IMR-90 (cell line): ENCODE measurements around the gene LNX1. TPM values are rescaled to one million over a fixed set of nuclear protein-coding genes. Genes with fewer than 3 reads are reported as not detected.

Source experiments
- ATAC-seq: fragments of 200-7000 bp; cut with Tn5 transposase; 2 replicates; pipeline ENCODE4 v1.9.1; 2020; ENCODE audit warnings: low read depth, mild to moderate bottlenecking, moderate library complexity
- BruUV-seq: library from RNA; stranded (reverse); fragments of 400-500 nt; replicated peaks from 2 replicates; lab custom pipeline; 2021; lab: Mats Ljungman, UMichigan
- CTCF ChIA-PET: fragments of 300-600 bp; formaldehyde crosslinking; extraction: SDS; loops from one replicate; lab custom pipeline; 2021; ENCODE audit warnings: antibody characterized with exemption; lab: Yijun Ruan, JAX
- POLR2A ChIA-PET: fragments of 300-600 bp; sonication (Branson Sonifier 250); formaldehyde crosslinking; loops from one replicate; lab custom pipeline; 2022; ENCODE audit warnings: antibody characterized with exemption; ENCODE audit not compliant: unreplicated experiment; lab: Charles Lee
- DNase-seq: peaks from one replicate; pipeline ENCODE4 v3.0.0; 2013
- H2AFZ ChIP-seq: replicated peaks from 2 replicates; pipeline ENCODE3; 2013; ENCODE audit warnings: low read length, mild to moderate bottlenecking; ENCODE audit not compliant: poor library complexity
- H2AK5ac ChIP-seq: 2 replicates; pipeline ENCODE4 v1.6.1; 2013; ENCODE audit warnings: low read depth, low read length, inconsistent platforms
- H2AK9ac ChIP-seq: replicated peaks from 2 replicates; pipeline ENCODE3; 2013; ENCODE audit warnings: mild to moderate bottlenecking, low read depth, low read length, moderate library complexity; ENCODE audit not compliant: poor library complexity
- H2BK120ac ChIP-seq: 2 replicates; pipeline ENCODE4 v1.6.1; 2013; ENCODE audit warnings: low read depth, low read length, inconsistent platforms
- H2BK15ac ChIP-seq: 3 replicates; pipeline ENCODE4 v1.6.1; 2013; ENCODE audit warnings: low read depth, low read length, inconsistent platforms
- H2BK20ac ChIP-seq: 2 replicates; pipeline ENCODE4 v1.6.1; 2013; ENCODE audit warnings: low read depth, mild to moderate bottlenecking, inconsistent platforms, low read length, moderate library complexity
- H2BK5ac ChIP-seq: 2 replicates; pipeline ENCODE4 v1.6.1; 2013; ENCODE audit warnings: mild to moderate bottlenecking, low read depth, low read length, inconsistent platforms; ENCODE audit not compliant: poor library complexity, severe bottlenecking
- H3K14ac ChIP-seq: replicated peaks from 2 replicates; pipeline ENCODE4 v1.6.1; 2013; ENCODE audit warnings: low read depth, low read length, inconsistent platforms
- H3K18ac ChIP-seq: 2 replicates; pipeline ENCODE4 v1.6.1; 2013; ENCODE audit warnings: low read depth, low read length, control low read depth
- H3K23ac ChIP-seq: 2 replicates; pipeline ENCODE4 v1.6.1; 2013; ENCODE audit warnings: low read depth, low read length, inconsistent platforms
- H3K27ac ChIP-seq: 2 replicates; pipeline ENCODE4 v1.5.1; 2013; ENCODE audit warnings: mild to moderate bottlenecking, control low read depth, low read length; ENCODE audit not compliant: insufficient read depth
- H3K27me3 ChIP-seq: 2 replicates; pipeline ENCODE4 v1.6.1; 2013; ENCODE audit warnings: low read length; ENCODE audit not compliant: control insufficient read depth, insufficient read depth
- H3K36me3 ChIP-seq: 2 replicates; pipeline ENCODE4 v1.6.1; 2013; ENCODE audit warnings: low read length, mixed read lengths; ENCODE audit not compliant: control insufficient read depth, insufficient read depth
- H3K4ac ChIP-seq: 2 replicates; pipeline ENCODE4 v1.6.1; 2013; ENCODE audit warnings: low read depth, low read length, inconsistent platforms
- H3K4me1 ChIP-seq: 2 replicates; pipeline ENCODE4 v1.6.1; 2013; ENCODE audit warnings: low read length, mixed read lengths; ENCODE audit not compliant: control insufficient read depth, insufficient read depth
- H3K4me2 ChIP-seq: 2 replicates; pipeline ENCODE4 v1.6.1; 2013; ENCODE audit warnings: low read depth, mild to moderate bottlenecking, control low read depth, low read length, moderate library complexity
- H3K4me3 ChIP-seq: 2 replicates; pipeline ENCODE4 v1.5.1; 2013; ENCODE audit warnings: low read depth, mild to moderate bottlenecking, control low read depth, low read length, moderate library complexity; ENCODE audit not compliant: insufficient read depth
- H3K56ac ChIP-seq: 2 replicates; pipeline ENCODE4 v1.6.1; 2013; ENCODE audit warnings: low read length, inconsistent platforms; ENCODE audit not compliant: insufficient read depth; ENCODE audit errors: extremely low read depth
- H3K79me1 ChIP-seq, 2 experiments: 2 replicates each; pipeline ENCODE4 v1.6.1; 2013; ENCODE audit warnings: low read length in 2 of 2, inconsistent platforms in 1 of 2, low read depth in 1 of 2
- H3K9ac ChIP-seq: 2 replicates; pipeline ENCODE4 v1.6.1; 2013; ENCODE audit warnings: low read depth, low read length, control low read depth
- H3K9me1 ChIP-seq: 2 replicates; pipeline ENCODE4 v1.6.1; 2013; ENCODE audit warnings: low read length, inconsistent platforms; ENCODE audit not compliant: insufficient read depth
- H3K9me3 ChIP-seq: 2 replicates; pipeline ENCODE4 v1.6.1; 2013; ENCODE audit warnings: low read length; ENCODE audit not compliant: control insufficient read depth, insufficient read depth
- H4K20me1 ChIP-seq: 2 replicates; pipeline ENCODE4 v1.6.1; 2013; ENCODE audit warnings: low read length, inconsistent platforms; ENCODE audit not compliant: insufficient read depth
- H4K5ac ChIP-seq: 2 replicates; pipeline ENCODE4 v1.6.1; 2013; ENCODE audit warnings: mild to moderate bottlenecking, low read depth, low read length, control low read depth
- H4K8ac ChIP-seq, 2 experiments: 2 replicates each; pipeline ENCODE4 v1.6.1; 2013; ENCODE audit warnings: low read depth in 2 of 2, low read length in 2 of 2, control low read depth in 1 of 2, inconsistent platforms in 1 of 2
- H4K91ac ChIP-seq: 2 replicates; pipeline ENCODE4 v1.6.1; 2013; ENCODE audit warnings: low read depth, low read length, inconsistent platforms; ENCODE audit not compliant: insufficient read depth
- BHLHE40 ChIP-seq: fragments of 150-350 bp; IDR thresholded peaks from 2 replicates; pipeline ENCODE4 v1.6.1; 2016; ENCODE audit warnings: mild to moderate bottlenecking, low read depth, low read length
- CHD1 ChIP-seq: IDR thresholded peaks from 2 replicates; pipeline ENCODE4 v1.6.1; 2012; ENCODE audit warnings: low read depth, low read length, improper control_type of control experiment
- MAFK ChIP-seq: IDR thresholded peaks from 2 replicates; pipeline ENCODE4 v1.6.1; 2012; ENCODE audit warnings: low read depth, low read length, improper control_type of control experiment
- MAZ ChIP-seq: IDR thresholded peaks from 2 replicates; pipeline ENCODE4 v1.6.1; 2012; ENCODE audit warnings: low read depth, mild to moderate bottlenecking, low read length, improper control_type of control experiment, moderate library complexity, borderline replicate concordance
- MXI1 ChIP-seq: IDR thresholded peaks from 2 replicates; pipeline ENCODE4 v1.6.1; 2012; ENCODE audit warnings: low read depth, mild to moderate bottlenecking, low read length, moderate library complexity, borderline replicate concordance
- NFE2L2 ChIP-seq: fragments of 150-350 bp; IDR thresholded peaks from 2 replicates; pipeline ENCODE4 v1.6.1; 2016; ENCODE audit warnings: low read depth, mild to moderate bottlenecking, low read length
- POLR2A ChIP-seq: IDR thresholded peaks from 2 replicates; pipeline ENCODE4 v1.6.1; 2012; ENCODE audit warnings: mild to moderate bottlenecking, low read depth, low read length
- RCOR1 ChIP-seq: IDR thresholded peaks from 2 replicates; pipeline ENCODE4 v1.6.1; 2012; ENCODE audit warnings: mild to moderate bottlenecking, low read length, improper control_type of control experiment; ENCODE audit not compliant: insufficient replicate concordance
- RFX5 ChIP-seq: IDR thresholded peaks from 2 replicates; pipeline ENCODE4 v1.8.0; 2012; ENCODE audit warnings: low read depth, mild to moderate bottlenecking, low read length, moderate library complexity
- SMC3 ChIP-seq: fragments of 150-350 bp; IDR thresholded peaks from 2 replicates; pipeline ENCODE4 v1.6.1; 2016; ENCODE audit warnings: low read depth, mild to moderate bottlenecking, antibody characterized with exemption, low read length, moderate library complexity
- WGBS, 2 experiments: methylation state at CpG; one replicate each; pipeline versions ENCODE4 v1.1.5 to v1.1.7; 2013; ENCODE audit warnings: missing lambda C conversion rate in 2 of 2; ENCODE audit not compliant: insufficient read length in 1 of 2; ENCODE audit errors: extremely low coverage in 2 of 2; 5-methylcytosine and 5-hydroxymethylcytosine counted together
- dilution Hi-C: fragments of 300-500 bp; cut with HindIII; formaldehyde crosslinking; loops from one replicate; pipeline ENCODE4 v1.14.3; 2018; ENCODE audit warnings: low sequenced_read_pairs; ENCODE audit not compliant: unreplicated experiment
- in situ Hi-C: fragments of 300-500 bp; cut with MboI; formaldehyde crosslinking; loops from 3 replicates; pipeline ENCODE4 v1.14.3; 2019; ENCODE audit warnings: low sequenced_read_pairs, inconsistent platforms, mixed read lengths
- intact Hi-C: fragments of 100-400 bp; cut with micrococcal nuclease; formaldehyde crosslinking; loops from 2 replicates; pipeline ENCODE4 v1.10.0; 2022
- polyA plus RNA-seq, 3 experiments: library from polyadenylated mRNA; depleted of rRNA; stranded (reverse); fragments of >200 nt; gene quantifications; 2 replicates each; pipeline ENCODE4 v1.2.3, GENCODE V29; 2012; ENCODE audit warnings: low replicate concordance in 1 of 3
- total RNA-seq: library from RNA; depleted of rRNA; stranded (reverse); fragments of >200 nt; gene quantifications from 2 replicates; pipeline ENCODE4 v1.2.3, GENCODE V29; 2012
- TF ChIP-seq, protein P1 (sequence below): fragments of 150-350 bp; IDR thresholded peaks from 2 replicates; pipeline ENCODE4 v1.6.1; 2016; ENCODE audit warnings: low read depth, mild to moderate bottlenecking, low read length, moderate library complexity, borderline replicate concordance
- TF ChIP-seq, protein P2 (sequence below): conservative IDR thresholded peaks from 2 replicates; pipeline ENCODE4 v1.5.1; 2012; ENCODE audit warnings: mild to moderate bottlenecking, low read depth, low read length, improper control_type of control experiment

The LNX1 gene
- total and polyA plus RNA-seq, 2 of the 4 experiments (the other 2 are of a cell fraction) = 0.15 to 0.36 TPM

DNA sequence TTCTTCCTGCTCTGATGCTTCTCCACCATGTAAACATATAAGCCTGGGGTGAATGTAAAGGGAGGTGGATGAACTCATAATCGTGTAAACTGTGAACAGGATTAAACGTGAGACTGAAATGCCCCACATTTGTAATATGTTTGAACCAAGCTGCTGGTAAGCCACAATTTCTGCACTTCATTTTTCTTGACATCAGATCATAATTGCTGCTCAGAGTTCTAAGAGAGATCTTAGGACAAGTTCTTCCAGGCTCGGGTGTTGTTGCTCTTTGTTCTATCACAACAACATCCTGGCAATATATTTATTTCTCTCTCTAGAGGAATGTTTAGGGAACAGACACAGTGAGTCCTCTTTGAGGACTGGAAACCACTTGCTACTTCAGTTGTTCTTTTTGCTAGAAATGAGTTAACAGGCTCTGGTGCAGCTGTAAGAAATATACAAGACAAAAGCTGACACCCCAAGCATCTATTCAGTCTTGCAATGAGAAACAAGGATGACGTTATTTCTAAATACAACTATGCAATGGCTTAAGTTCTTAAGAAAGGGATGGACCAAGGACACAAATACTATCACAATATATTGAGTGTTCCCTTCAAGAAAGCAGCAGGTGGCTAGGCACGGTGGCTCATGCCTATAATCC is 59.6 kb downstream of the LNX1 start:
- H3K4ac ChIP-seq = peak overlapping the region; percentile 91
- peak overlapping the region; percentile 17; the same call in 1 of the 2 replicates for H3K56ac ChIP-seq
- peak; percentile 59 for DNase-seq
- 0 out of 2 replicates have a peak, but pooled peaks have one; percentile 16 for ATAC-seq
- peak overlapping the region; percentile 91 for H3K18ac ChIP-seq
- TF ChIP-seq POLR2A = no peak
- no peak for TF ChIP-seq RCOR1
- no peak for TF ChIP-seq BHLHE40
- TF ChIP-seq NFE2L2 = no peak
- no peak for TF ChIP-seq MAFK
- TF ChIP-seq, protein P1, sequence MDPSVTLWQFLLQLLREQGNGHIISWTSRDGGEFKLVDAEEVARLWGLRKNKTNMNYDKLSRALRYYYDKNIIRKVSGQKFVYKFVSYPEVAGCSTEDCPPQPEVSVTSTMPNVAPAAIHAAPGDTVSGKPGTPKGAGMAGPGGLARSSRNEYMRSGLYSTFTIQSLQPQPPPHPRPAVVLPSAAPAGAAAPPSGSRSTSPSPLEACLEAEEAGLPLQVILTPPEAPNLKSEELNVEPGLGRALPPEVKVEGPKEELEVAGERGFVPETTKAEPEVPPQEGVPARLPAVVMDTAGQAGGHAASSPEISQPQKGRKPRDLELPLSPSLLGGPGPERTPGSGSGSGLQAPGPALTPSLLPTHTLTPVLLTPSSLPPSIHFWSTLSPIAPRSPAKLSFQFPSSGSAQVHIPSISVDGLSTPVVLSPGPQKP = no peak
- no peak for TF ChIP-seq MXI1
- TF ChIP-seq RFX5 = no peak
- no peak for TF ChIP-seq MAZ
- TF ChIP-seq, protein P2, sequence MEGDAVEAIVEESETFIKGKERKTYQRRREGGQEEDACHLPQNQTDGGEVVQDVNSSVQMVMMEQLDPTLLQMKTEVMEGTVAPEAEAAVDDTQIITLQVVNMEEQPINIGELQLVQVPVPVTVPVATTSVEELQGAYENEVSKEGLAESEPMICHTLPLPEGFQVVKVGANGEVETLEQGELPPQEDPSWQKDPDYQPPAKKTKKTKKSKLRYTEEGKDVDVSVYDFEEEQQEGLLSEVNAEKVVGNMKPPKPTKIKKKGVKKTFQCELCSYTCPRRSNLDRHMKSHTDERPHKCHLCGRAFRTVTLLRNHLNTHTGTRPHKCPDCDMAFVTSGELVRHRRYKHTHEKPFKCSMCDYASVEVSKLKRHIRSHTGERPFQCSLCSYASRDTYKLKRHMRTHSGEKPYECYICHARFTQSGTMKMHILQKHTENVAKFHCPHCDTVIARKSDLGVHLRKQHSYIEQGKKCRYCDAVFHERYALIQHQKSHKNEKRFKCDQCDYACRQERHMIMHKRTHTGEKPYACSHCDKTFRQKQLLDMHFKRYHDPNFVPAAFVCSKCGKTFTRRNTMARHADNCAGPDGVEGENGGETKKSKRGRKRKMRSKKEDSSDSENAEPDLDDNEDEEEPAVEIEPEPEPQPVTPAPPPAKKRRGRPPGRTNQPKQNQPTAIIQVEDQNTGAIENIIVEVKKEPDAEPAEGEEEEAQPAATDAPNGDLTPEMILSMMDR = no peak
- no peak for TF ChIP-seq CHD1
- TF ChIP-seq SMC3 = no peak
- peak overlapping the region; percentile 84 for H3K14ac ChIP-seq
- H3K27me3 ChIP-seq = no peaks in the 10 kb centered on the region
- no peak overlapping the region for H3K9ac ChIP-seq
- peak overlapping the region; percentile 83 for H4K5ac ChIP-seq
- no peaks in the 10 kb centered on the region for H3K9me3 ChIP-seq
- peak overlapping the region; percentile 95; the same call in 1 of the 2 replicates for H2AK5ac ChIP-seq
- peak overlapping the region; percentile 72 for H2BK5ac ChIP-seq
- CTCF ChIA-PET = no interaction called here
- POLR2A ChIA-PET = no interaction called here
- no peaks in the 10 kb centered on the region for H3K36me3 ChIP-seq
- peak overlapping the region; percentile 67; the same call in 2 of the 3 replicates for H2BK15ac ChIP-seq
- peaks cover 15% of the 10 kb centered on the region for H3K9me1 ChIP-seq
- H3K79me1 ChIP-seq = no peaks in the 10 kb centered on the region
- peak overlapping the region; percentile 48; the same call in 1 of the 2 replicates for H3K4me2 ChIP-seq
- H2BK120ac ChIP-seq = peak overlapping the region; percentile 96
- peak overlapping the region; percentile 93; the same call in 1 of the 2 replicates for H3K23ac ChIP-seq
- H3K4me3 ChIP-seq = no peak overlapping the region
- no CpG with 5 or more reads among the region's 5 CpGs for WGBS, 2 experiments
- H2BK20ac ChIP-seq = peak overlapping the region; percentile 44
- no peak overlapping the region for H2AFZ ChIP-seq
- H3K27ac ChIP-seq = peak overlapping the region; percentile 63; the same call in 1 of the 2 replicates
- H3K4me1 ChIP-seq = peaks cover 20% of the 10 kb centered on the region
- H4K20me1 ChIP-seq = no peaks in the 10 kb centered on the region
- dilution Hi-C loops = no loop called here
- intact Hi-C loops = no loop called here
- peak overlapping the region; percentile 7 to 74; a peak in 2 of 4 replicates for H4K8ac ChIP-seq
- no peak overlapping the region for H2AK9ac ChIP-seq
- no TSS peak for BruUV-seq
- peak overlapping the region; percentile 77 for H4K91ac ChIP-seq
- in situ Hi-C loops = no loop called here
